GM12878 (cell line): ENCODE data around the gene CNOT3. TPM values are rescaled to one million over a fixed set of nuclear protein-coding genes. Genes with fewer than 3 reads are reported as not detected.
A peak's percentile ranks its signal among the peaks of the same experiment; 100 is the strongest.

Source experiments
- ATAC-seq: fragments of 200-7000 bp; cut with Tn5 transposase; 3 replicates; pipeline ENCODE4 v1.9.1; 2020; ENCODE audit warnings: mild to moderate bottlenecking, moderate library complexity
- BruUV-seq: library from RNA; stranded (reverse); fragments of 400-500 nt; replicated peaks from 2 replicates; lab custom pipeline; 2021; lab: Mats Ljungman, UMichigan
- CTCF ChIA-PET: fragments of 300-600 bp; sonication (Branson Sonifier 250); formaldehyde crosslinking; extraction: SDS; loops from one replicate; lab custom pipeline; 2021; ENCODE audit warnings: inconsistent platforms; lab: Yijun Ruan, JAX
- POLR2A ChIA-PET: fragments of 350-600 bp; formaldehyde crosslinking; extraction: SDS; loops from one replicate; lab custom pipeline; 2021; ENCODE audit warnings: inconsistent platforms; lab: Charles Lee
- RAD21 ChIA-PET: fragments of 300-600 bp; sonication (Branson Sonifier 250); formaldehyde crosslinking; loops from one replicate; lab custom pipeline; 2023; ENCODE audit warnings: antibody characterized with exemption; ENCODE audit not compliant: unreplicated experiment; lab: Charles Lee
- SMC1A ChIA-PET: fragments of 300-600 bp; sonication (Branson Sonifier 250); formaldehyde crosslinking; loops from one replicate; lab custom pipeline; 2023; ENCODE audit not compliant: unreplicated experiment, uncharacterized antibody; lab: Charles Lee
- DNase-seq: peaks from one replicate; pipeline ENCODE4 v3.0.0-alpha.2; 2011; ENCODE audit warnings: low read depth, low spot score
- FAIRE-seq: peaks from 3 replicates; lab custom pipeline; 2011; peaks lifted over from hg19 to GRCh38; lab: Jason Lieb, UNC
- H2AFZ ChIP-seq: 2 replicates; pipeline ENCODE4 v1.6.0; 2011; ENCODE audit warnings: low read depth, low read length, control low read depth; ENCODE audit not compliant: control insufficient read depth
- H3K27ac ChIP-seq: 2 replicates; pipeline ENCODE4 v1.5.1; 2011; ENCODE audit warnings: control low read depth; ENCODE audit not compliant: control insufficient read depth, insufficient read depth
- H3K27me3 ChIP-seq, 2 experiments: replicated peaks in 1 of 2; 2 replicates each; pipeline versions ENCODE4 v1.6.0 to v1.6.1; 2011; ENCODE audit warnings: low read length in 1 of 2; ENCODE audit not compliant: control insufficient read depth in 2 of 2, insufficient read depth in 2 of 2
- H3K36me3 ChIP-seq, 2 experiments: 2 replicates each; pipeline ENCODE4 v1.5.1; 2011; ENCODE audit warnings: low read length in 1 of 2; ENCODE audit not compliant: control insufficient read depth in 2 of 2, insufficient read depth in 2 of 2
- H3K4me1 ChIP-seq: 2 replicates; pipeline ENCODE4 v1.6.1; 2011; ENCODE audit warnings: mild to moderate bottlenecking, low read length, moderate library complexity, mixed read lengths; ENCODE audit not compliant: control insufficient read depth, insufficient read depth
- H3K4me2 ChIP-seq: 2 replicates; pipeline ENCODE4 v1.6.0; 2011; ENCODE audit warnings: control low read depth; ENCODE audit not compliant: control insufficient read depth, insufficient read depth
- H3K4me3 ChIP-seq: fragments of 200-600 bp; sonication (generic); 2 replicates; pipeline ENCODE4 v1.5.1; 2016
- H3K79me2 ChIP-seq: 2 replicates; pipeline ENCODE4 v1.6.0; 2011; ENCODE audit warnings: low read length; ENCODE audit not compliant: control insufficient read depth, insufficient read depth
- H3K9ac ChIP-seq: 2 replicates; pipeline ENCODE4 v1.8.0; 2011; ENCODE audit warnings: low read length, control low read depth, mixed read lengths; ENCODE audit not compliant: control insufficient read depth, insufficient read depth
- H3K9me3 ChIP-seq: replicated peaks from 3 replicates; pipeline ENCODE4 v1.5.1; 2011; ENCODE audit warnings: mild to moderate bottlenecking, low read length; ENCODE audit not compliant: control insufficient read depth, insufficient read depth
- H4K20me1 ChIP-seq: 2 replicates; pipeline ENCODE4 v1.6.0; 2011; ENCODE audit not compliant: control insufficient read depth, insufficient read depth
- ASH2L ChIP-seq: fragments of 300-600, 200-600 bp; sonication (generic); IDR thresholded peaks from 2 replicates; pipeline ENCODE4 v1.6.1; 2017; ENCODE audit warnings: low read depth, mild to moderate bottlenecking, borderline replicate concordance
- ESRRA ChIP-seq: IDR thresholded peaks from 2 replicates; pipeline ENCODE4 v1.6.1; 2012; ENCODE audit warnings: mild to moderate bottlenecking, low read length, improper control_type of control experiment
- JUND ChIP-seq: IDR thresholded peaks from 2 replicates; pipeline ENCODE4 v1.6.1; 2012; ENCODE audit warnings: low read depth, mild to moderate bottlenecking, low read length, improper control_type of control experiment, moderate library complexity
- KLF5 ChIP-seq: fragments of 450-650 bp; IDR thresholded peaks from 2 replicates; pipeline ENCODE4 v1.6.1; 2014; ENCODE audit warnings: mild to moderate bottlenecking; ENCODE audit not compliant: partially characterized antibody
- POLR2A ChIP-seq: IDR thresholded peaks from 2 replicates; pipeline ENCODE4 v1.6.1; 2011; ENCODE audit warnings: low read depth, mild to moderate bottlenecking, low read length
- RAD21 ChIP-seq: IDR thresholded peaks from 2 replicates; pipeline ENCODE4 v1.6.1; 2011; ENCODE audit warnings: mild to moderate bottlenecking, low read depth, low read length, moderate library complexity; ENCODE audit not compliant: insufficient read depth
- WGBS: methylation state at CpG from one replicate; pipeline ENCODE4 v1.1.6; 2016; ENCODE audit warnings: low lambda C conversion rate; ENCODE audit not compliant: insufficient replicate concordance, insufficient coverage; ENCODE audit errors: missing lambda C conversion rate; 5-methylcytosine and 5-hydroxymethylcytosine counted together
- in situ Hi-C: fragments of 300-500 bp; cut with MboI; formaldehyde crosslinking; loops from 9 replicates; pipeline ENCODE4 v1.14.3; 2018; ENCODE audit warnings: mixed read lengths
- intact Hi-C: fragments of 100-400 bp; cut with micrococcal nuclease; formaldehyde crosslinking; loops from one replicate; pipeline ENCODE4 v1.14.2; 2022; ENCODE audit not compliant: unreplicated experiment
- polyA plus RNA-seq, 11 experiments: library from polyadenylated mRNA; depleted of rRNA in 4 of 11; unstranded in 6 of 11; stranded (reverse) in 5 of 11; fragments of >200 nt; fragmentation: Nextera tagmentation in 4 of 11; fragmentation: Illumina TruSeq in 1 of 11; extraction: Ambion mirVana in 4 of 11; extraction: Trizol in 1 of 11; gene quantifications; 1 replicate in 1 of 11; 2 replicates in 10 of 11; pipeline versions ENCODE4 v1.2.1 to v1.2.3, GENCODE V29; 2011 to 2016; ENCODE audit warnings: inconsistent platforms in 2 of 11, missing spikeins in 2 of 11, low read depth in 1 of 11
- total RNA-seq, 4 experiments: library from RNA; depleted of rRNA in 3 of 4; stranded (reverse); fragments of >200 nt in 3 of 4; fragmentation: Illumina TruSeq in 1 of 4; extraction: Trizol in 1 of 4; gene quantifications; 2 replicates each; pipeline versions ENCODE4 v1.2.1 to v1.2.3, GENCODE V29; 2013 to 2021
- TF ChIP-seq, protein P1 (sequence below): fragments of 450-650 bp; IDR thresholded peaks from 2 replicates; pipeline ENCODE4 v1.6.1; 2014; ENCODE audit warnings: mild to moderate bottlenecking
- TF ChIP-seq, protein P2 (sequence below): fragments of 450-650 bp; IDR thresholded peaks from 2 replicates; pipeline ENCODE4 v1.6.1; 2017; ENCODE audit warnings: mild to moderate bottlenecking, moderate library complexity
- TF ChIP-seq, protein P3 (sequence below): IDR thresholded peaks from 2 replicates; pipeline ENCODE4 v1.6.1; 2012; ENCODE audit warnings: mild to moderate bottlenecking, low read depth, low read length

CNOT3 gene
- total and polyA plus RNA-seq, 10 of the 15 experiments (the other 5 are each of a cell fraction or from before 2014, with no cell fraction given) = 0.14 to 45.1 (median 14.0) TPM

DNA sequence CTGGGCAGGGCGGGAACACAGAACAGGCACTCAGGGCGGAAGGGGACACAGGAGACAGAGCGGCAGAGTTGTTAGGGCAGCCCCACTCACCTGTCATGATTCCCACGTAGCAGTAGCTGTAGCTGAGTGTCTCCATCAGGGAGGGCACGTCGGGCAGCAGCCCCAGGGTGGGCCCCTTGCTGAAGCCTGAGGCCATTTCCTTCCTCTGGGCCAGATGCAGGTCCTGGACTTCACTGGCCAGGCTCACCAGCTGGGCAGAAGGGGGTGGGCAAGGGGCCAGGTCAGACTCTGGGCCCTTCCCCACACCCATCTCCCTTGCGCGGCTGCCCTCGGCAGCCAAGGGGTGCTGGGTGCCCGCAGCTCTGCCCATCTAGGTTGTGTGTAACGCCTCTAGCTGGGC lies 45.9 kb downstream of the CNOT3 start:
- in situ Hi-C loops = no loop called here
- DNase-seq (no peak), ATAC-seq (no peak), FAIRE-seq (no peak)
- Histone ChIP-seq H3K79me2 (peaks cover 5% of the 10 kb centered on the region), H3K4me1 (peaks cover 6% of the 10 kb centered on the region), H3K27ac (no peak overlapping the region), H3K27me3 (no peaks in the 10 kb centered on the region), H3K36me3 (peaks cover 0 to 3% of the 10 kb centered on the region in 2 experiments; a peak in 1 of 4 replicates), H3K9ac (no peak overlapping the region), H2AFZ (no peak overlapping the region), H3K9me3 (no peaks in the 10 kb centered on the region), H4K20me1 (no peaks in the 10 kb centered on the region), H3K4me2 (no peak overlapping the region), H3K4me3 (no peak overlapping the region)
- no TSS peak for BruUV-seq
- ChIA-PET POLR2A (no interaction called here), SMC1A (interaction anchor here (1.6 kb wide), 1 partner anchor 51 kb away, joined by 4 read pairs; no protein-coding TSS in a partner anchor), RAD21 (no interaction called here), CTCF (no interaction called here)
- TF ChIP-seq ESRRA (no peak), RAD21 (no peak), POLR2A (no peak), KLF5 (no peak), ASH2L (no peak)
- WGBS = 91% methylated on average over 11 of the region's 11 CpGs
- intact Hi-C loops = no loop called here

DNA sequence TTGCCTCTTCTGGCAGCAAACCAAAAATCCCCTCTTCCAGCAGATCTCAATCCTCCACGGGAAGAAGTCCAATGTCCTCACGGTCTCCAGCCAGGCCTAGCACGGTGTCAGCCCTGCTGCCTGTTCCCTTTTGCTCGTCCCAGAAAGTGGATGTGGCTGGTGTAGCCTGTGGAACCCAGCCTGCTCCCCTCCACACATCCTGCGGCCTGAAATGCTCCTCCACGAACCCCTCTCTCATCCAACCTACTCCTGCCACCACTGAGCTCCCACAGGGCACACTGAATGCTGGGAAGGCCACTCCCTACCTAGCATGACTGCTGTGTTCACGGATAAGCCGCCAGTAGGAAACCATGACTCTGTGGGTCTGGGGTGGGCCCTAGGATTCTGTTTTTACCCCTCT lies 48.8 kb downstream of the CNOT3 start:
- intact Hi-C loops = no loop called here
- POLR2A ChIA-PET = no interaction called here
- no peak for TF ChIP-seq JUND
- TF ChIP-seq, protein P1, sequence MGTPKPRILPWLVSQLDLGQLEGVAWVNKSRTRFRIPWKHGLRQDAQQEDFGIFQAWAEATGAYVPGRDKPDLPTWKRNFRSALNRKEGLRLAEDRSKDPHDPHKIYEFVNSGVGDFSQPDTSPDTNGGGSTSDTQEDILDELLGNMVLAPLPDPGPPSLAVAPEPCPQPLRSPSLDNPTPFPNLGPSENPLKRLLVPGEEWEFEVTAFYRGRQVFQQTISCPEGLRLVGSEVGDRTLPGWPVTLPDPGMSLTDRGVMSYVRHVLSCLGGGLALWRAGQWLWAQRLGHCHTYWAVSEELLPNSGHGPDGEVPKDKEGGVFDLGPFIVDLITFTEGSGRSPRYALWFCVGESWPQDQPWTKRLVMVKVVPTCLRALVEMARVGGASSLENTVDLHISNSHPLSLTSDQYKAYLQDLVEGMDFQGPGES = no peak
- TF ChIP-seq, protein P2, sequence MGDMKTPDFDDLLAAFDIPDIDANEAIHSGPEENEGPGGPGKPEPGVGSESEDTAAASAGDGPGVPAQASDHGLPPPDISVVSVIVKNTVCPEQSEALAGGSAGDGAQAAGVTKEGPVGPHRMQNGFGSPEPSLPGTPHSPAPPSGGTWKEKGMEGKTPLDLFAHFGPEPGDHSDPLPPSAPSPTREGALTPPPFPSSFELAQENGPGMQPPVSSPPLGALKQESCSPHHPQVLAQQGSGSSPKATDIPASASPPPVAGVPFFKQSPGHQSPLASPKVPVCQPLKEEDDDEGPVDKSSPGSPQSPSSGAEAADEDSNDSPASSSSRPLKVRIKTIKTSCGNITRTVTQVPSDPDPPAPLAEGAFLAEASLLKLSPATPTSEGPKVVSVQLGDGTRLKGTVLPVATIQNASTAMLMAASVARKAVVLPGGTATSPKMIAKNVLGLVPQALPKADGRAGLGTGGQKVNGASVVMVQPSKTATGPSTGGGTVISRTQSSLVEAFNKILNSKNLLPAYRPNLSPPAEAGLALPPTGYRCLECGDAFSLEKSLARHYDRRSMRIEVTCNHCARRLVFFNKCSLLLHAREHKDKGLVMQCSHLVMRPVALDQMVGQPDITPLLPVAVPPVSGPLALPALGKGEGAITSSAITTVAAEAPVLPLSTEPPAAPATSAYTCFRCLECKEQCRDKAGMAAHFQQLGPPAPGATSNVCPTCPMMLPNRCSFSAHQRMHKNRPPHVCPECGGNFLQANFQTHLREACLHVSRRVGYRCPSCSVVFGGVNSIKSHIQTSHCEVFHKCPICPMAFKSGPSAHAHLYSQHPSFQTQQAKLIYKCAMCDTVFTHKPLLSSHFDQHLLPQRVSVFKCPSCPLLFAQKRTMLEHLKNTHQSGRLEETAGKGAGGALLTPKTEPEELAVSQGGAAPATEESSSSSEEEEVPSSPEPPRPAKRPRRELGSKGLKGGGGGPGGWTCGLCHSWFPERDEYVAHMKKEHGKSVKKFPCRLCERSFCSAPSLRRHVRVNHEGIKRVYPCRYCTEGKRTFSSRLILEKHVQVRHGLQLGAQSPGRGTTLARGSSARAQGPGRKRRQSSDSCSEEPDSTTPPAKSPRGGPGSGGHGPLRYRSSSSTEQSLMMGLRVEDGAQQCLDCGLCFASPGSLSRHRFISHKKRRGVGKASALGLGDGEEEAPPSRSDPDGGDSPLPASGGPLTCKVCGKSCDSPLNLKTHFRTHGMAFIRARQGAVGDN = no peak
- TF ChIP-seq, protein P3, sequence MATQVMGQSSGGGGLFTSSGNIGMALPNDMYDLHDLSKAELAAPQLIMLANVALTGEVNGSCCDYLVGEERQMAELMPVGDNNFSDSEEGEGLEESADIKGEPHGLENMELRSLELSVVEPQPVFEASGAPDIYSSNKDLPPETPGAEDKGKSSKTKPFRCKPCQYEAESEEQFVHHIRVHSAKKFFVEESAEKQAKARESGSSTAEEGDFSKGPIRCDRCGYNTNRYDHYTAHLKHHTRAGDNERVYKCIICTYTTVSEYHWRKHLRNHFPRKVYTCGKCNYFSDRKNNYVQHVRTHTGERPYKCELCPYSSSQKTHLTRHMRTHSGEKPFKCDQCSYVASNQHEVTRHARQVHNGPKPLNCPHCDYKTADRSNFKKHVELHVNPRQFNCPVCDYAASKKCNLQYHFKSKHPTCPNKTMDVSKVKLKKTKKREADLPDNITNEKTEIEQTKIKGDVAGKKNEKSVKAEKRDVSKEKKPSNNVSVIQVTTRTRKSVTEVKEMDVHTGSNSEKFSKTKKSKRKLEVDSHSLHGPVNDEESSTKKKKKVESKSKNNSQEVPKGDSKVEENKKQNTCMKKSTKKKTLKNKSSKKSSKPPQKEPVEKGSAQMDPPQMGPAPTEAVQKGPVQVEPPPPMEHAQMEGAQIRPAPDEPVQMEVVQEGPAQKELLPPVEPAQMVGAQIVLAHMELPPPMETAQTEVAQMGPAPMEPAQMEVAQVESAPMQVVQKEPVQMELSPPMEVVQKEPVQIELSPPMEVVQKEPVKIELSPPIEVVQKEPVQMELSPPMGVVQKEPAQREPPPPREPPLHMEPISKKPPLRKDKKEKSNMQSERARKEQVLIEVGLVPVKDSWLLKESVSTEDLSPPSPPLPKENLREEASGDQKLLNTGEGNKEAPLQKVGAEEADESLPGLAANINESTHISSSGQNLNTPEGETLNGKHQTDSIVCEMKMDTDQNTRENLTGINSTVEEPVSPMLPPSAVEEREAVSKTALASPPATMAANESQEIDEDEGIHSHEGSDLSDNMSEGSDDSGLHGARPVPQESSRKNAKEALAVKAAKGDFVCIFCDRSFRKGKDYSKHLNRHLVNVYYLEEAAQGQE = no peak

More for the DNA sequence above, 48.8 kb downstream of the CNOT3 start:
- TSS peak; percentile 37 for BruUV-seq
- Histone ChIP-seq H2AFZ (no peak overlapping the region), H4K20me1 (no peaks in the 10 kb centered on the region), H3K4me3 (no peak overlapping the region), H3K36me3 (no peaks in the 10 kb centered on the region), H3K9me3 (no peaks in the 10 kb centered on the region), H3K4me2 (no peak overlapping the region), H3K4me1 (peaks cover 7% of the 10 kb centered on the region), H3K27me3 (no peaks in the 10 kb centered on the region), H3K79me2 (peaks cover 8% of the 10 kb centered on the region), H3K9ac (no peak overlapping the region), H3K27ac (no peak overlapping the region)
- ChIA-PET CTCF (interaction anchor here (3.9 kb wide), 1 partner anchor 46 kb away, joined by 17 read pairs; no protein-coding TSS in a partner anchor), SMC1A (no interaction called here), RAD21 (no interaction called here)
- DNase-seq (no peak), ATAC-seq (no peak), FAIRE-seq (no peak)
- in situ Hi-C loops = no loop called here
- 89% methylated on average over 8 of the region's 8 CpGs for WGBS
